Keratinocyte (primary cell): ENCODE results near the gene ANKRD31. TPM values are rescaled to one million over a fixed set of nuclear protein-coding genes. Genes with fewer than 3 reads are reported as not detected.
A peak's percentile ranks its signal among the peaks of the same experiment; 100 is the strongest.

Source experiments
- DNase-seq: peaks from one replicate; pipeline ENCODE4 v3.0.0-alpha.2; 2011; ENCODE audit warnings: low read depth, missing footprints, low spot score
- FAIRE-seq: peaks from 2 replicates; lab custom pipeline; 2011; peaks lifted over from hg19 to GRCh38; lab: Jason Lieb, UNC
- H2AFZ ChIP-seq: 2 replicates; pipeline ENCODE4 v1.6.0; 2012; ENCODE audit warnings: low read length, control low read depth, inconsistent platforms; ENCODE audit not compliant: control insufficient read depth
- H3K27ac ChIP-seq: 2 replicates; pipeline ENCODE4 v1.5.1; 2011; ENCODE audit warnings: low read length; ENCODE audit not compliant: control insufficient read depth, insufficient read depth
- H3K27me3 ChIP-seq: 3 replicates; pipeline ENCODE4 v1.6.0; 2011; ENCODE audit warnings: low read length; ENCODE audit not compliant: control insufficient read depth, insufficient read depth; ENCODE audit errors: extremely low read depth
- H3K36me3 ChIP-seq, 2 experiments: 2 replicates in 1 of 2; 3 replicates in 1 of 2; pipeline ENCODE4 v1.5.1; 2011; ENCODE audit warnings: low read length in 2 of 2, mild to moderate bottlenecking in 1 of 2; ENCODE audit not compliant: control insufficient read depth in 2 of 2, insufficient read depth in 2 of 2; ENCODE audit errors: extremely low read depth in 1 of 2
- H3K4me1 ChIP-seq: 3 replicates; pipeline ENCODE4 v1.5.1; 2011; ENCODE audit warnings: low read length; ENCODE audit not compliant: control insufficient read depth, insufficient read depth; ENCODE audit errors: extremely low read depth
- H3K4me2 ChIP-seq: 3 replicates; pipeline ENCODE4 v1.6.0; 2011; ENCODE audit warnings: low read depth, low read length; ENCODE audit not compliant: control insufficient read depth, insufficient read depth; ENCODE audit errors: extremely low read depth
- H3K4me3 ChIP-seq, 3 experiments: fragments of 200-600 bp in 1 of 3; sonication (generic) in 1 of 3; 2 replicates in 2 of 3; 3 replicates in 1 of 3; pipeline ENCODE4 v1.5.1; 2011 to 2016; ENCODE audit warnings: low read length in 3 of 3, mild to moderate bottlenecking in 3 of 3, control low read depth in 2 of 3, inconsistent platforms in 1 of 3, low read depth in 1 of 3, mixed read lengths in 1 of 3, mixed run types in 1 of 3, moderate library complexity in 1 of 3; ENCODE audit not compliant: control insufficient read depth in 2 of 3, insufficient read depth in 2 of 3; ENCODE audit errors: extremely low read depth in 1 of 3
- H3K79me2 ChIP-seq: 2 replicates; pipeline ENCODE4 v1.6.0; 2012; ENCODE audit warnings: low read length; ENCODE audit not compliant: control insufficient read depth, insufficient read depth
- H3K9ac ChIP-seq: 3 replicates; pipeline ENCODE4 v1.6.0; 2011; ENCODE audit warnings: low read length; ENCODE audit not compliant: control insufficient read depth, insufficient read depth; ENCODE audit errors: extremely low read depth
- H3K9me1 ChIP-seq: 3 replicates; pipeline ENCODE4 v1.6.0; 2011; ENCODE audit warnings: low read length; ENCODE audit not compliant: control insufficient read depth, insufficient read depth; ENCODE audit errors: extremely low read depth
- H3K9me3 ChIP-seq: 2 replicates; pipeline ENCODE4 v1.5.1; 2012; ENCODE audit warnings: low read depth, low read length; ENCODE audit not compliant: control insufficient read depth
- H4K20me1 ChIP-seq: 3 replicates; pipeline ENCODE4 v1.6.0; 2011; ENCODE audit warnings: low read length; ENCODE audit not compliant: control insufficient read depth, insufficient read depth; ENCODE audit errors: extremely low read depth
- CTCF ChIP-seq, 3 experiments: IDR thresholded peaks in 1 of 3; conservative IDR thresholded peaks in 1 of 3; optimal IDR thresholded peaks in 1 of 3; 2 replicates in 2 of 3; 3 replicates in 1 of 3; pipeline versions ENCODE3 to v1.5.1; 2011; ENCODE audit warnings: low read length in 3 of 3, mild to moderate bottlenecking in 3 of 3, moderate library complexity in 2 of 3, control low read depth in 1 of 3, inconsistent platforms in 1 of 3; ENCODE audit not compliant: insufficient read depth in 2 of 3; ENCODE audit errors: extremely low read depth in 1 of 3
- EZH2 ChIP-seq: IDR thresholded peaks from one replicate; pipeline ENCODE4 v1.6.1; 2012; ENCODE audit warnings: inconsistent platforms, mild to moderate bottlenecking, low read length, moderate library complexity
- dilution Hi-C: fragments of 300-500 bp; cut with MboI; formaldehyde crosslinking; loops from one replicate; pipeline ENCODE4 v1.7.0; 2020; ENCODE audit warnings: low sequenced_read_pairs; ENCODE audit not compliant: extremely low pct_ligation_motif_present
- polyA plus RNA-seq, 5 experiments: library from polyadenylated mRNA; depleted of rRNA in 3 of 5; stranded (reverse) in 3 of 5; stranded (forward) in 1 of 5; unstranded in 1 of 5; fragments of >200 nt; gene quantifications; 1 replicate in 1 of 5; 2 replicates in 3 of 5; 3 replicates in 1 of 5; pipeline versions ENCODE4 v1.2.1 to v1.2.3, GENCODE V29; 2011 to 2012; ENCODE audit warnings: missing spikeins in 2 of 5, low read depth in 1 of 5, low replicate concordance in 1 of 5

Gene ANKRD31
- polyA plus RNA-seq, 1 donor (not counting 4 experiments of a cell fraction or from before 2014, with no cell fraction given): 0.18 TPM

- Histone ChIP-seq H3K4me2 (peak within 1 kb of the TSS; percentile 89), H3K9me1 (no peaks in the 10 kb centered on the region), H3K27me3 (no peaks in the 10 kb centered on the region), H3K4me3 (peak within 1 kb of the TSS; percentile 71 to 85 (median 82)), H3K9me3 (no peaks in the 10 kb centered on the region), H3K79me2 (peaks cover 9% of the 10 kb centered on the region), H3K36me3 (no peaks in the 10 kb centered on the region), H4K20me1 (no peaks in the 10 kb centered on the region), H2AFZ (peak within 1 kb of the TSS; percentile 92), H3K9ac (peak within 1 kb of the TSS; percentile 81), H3K4me1 (peaks cover 27% of the 10 kb centered on the region), H3K27ac (peak within 1 kb of the TSS; percentile 72)
- dilution Hi-C loops: no loop called here
- no peak for DNase-seq
- TF ChIP-seq CTCF (optimal IDR thresholded peaks at IDR 0.05 in 1 of 3, IDR thresholded peaks at IDR 0.05 in 1 of 3, conservative IDR thresholded peaks at IDR 0.05 in 1 of 3; ENCODE audit: extremely low read depth in 1 of 3, insufficient read depth in 2 of 3, low read length in 3 of 3): no peak
- TF ChIP-seq EZH2: no peak
- no peak for FAIRE-seq
These were observed 184.3 kb downstream of the ANKRD31 start, which contains the start of gene GCNT4 for GRCh38 chr5:75052192-75053053. Gene GCNT4 (minus strand): TSS chr5:75052558. CDS start chr5:75030037, 22,521 bp downstream.

GRCh38 chr5:75051217-75051751 lies 185.4 kb downstream of the ANKRD31 start:
- H3K4me3 ChIP-seq: peak overlapping the region in 1 of 3 experiments; percentile 71
- DNase-seq (no peak), FAIRE-seq (no peak)
- H2AFZ ChIP-seq: no peak overlapping the region
- peak overlapping the region; percentile 89 for H3K4me2 ChIP-seq
- peaks cover 32% of the 10 kb centered on the region for H3K4me1 ChIP-seq
- H4K20me1 ChIP-seq: no peaks in the 10 kb centered on the region
- peaks cover 0 to under 1% of the 10 kb centered on the region in 2 experiments for H3K36me3 ChIP-seq
- dilution Hi-C loops: no loop called here
- no peak overlapping the region for H3K27ac ChIP-seq
- TF ChIP-seq CTCF (optimal IDR thresholded peaks at IDR 0.05 in 1 of 3, IDR thresholded peaks at IDR 0.05 in 1 of 3, conservative IDR thresholded peaks at IDR 0.05 in 1 of 3; ENCODE audit: extremely low read depth in 1 of 3, insufficient read depth in 2 of 3, low read length in 3 of 3) (no peak), EZH2 (no peak)
- peaks cover 9% of the 10 kb centered on the region for H3K79me2 ChIP-seq
- no peak overlapping the region for H3K9ac ChIP-seq
- H3K9me1 ChIP-seq: no peaks in the 10 kb centered on the region
- H3K27me3 ChIP-seq: no peaks in the 10 kb centered on the region
- no peaks in the 10 kb centered on the region for H3K9me3 ChIP-seq
